DND-41 (cell line): ENCODE measurements around the gene SRMS.

Source experiments
- EZH2 ChIP-seq: IDR thresholded peaks from 3 replicates; pipeline ENCODE4 v1.6.1; 2012; ENCODE audit warnings: borderline replicate concordance, low read depth, mild to moderate bottlenecking, moderate library complexity, low read length, inconsistent platforms; ENCODE audit not compliant: severe bottlenecking
- TF ChIP-seq, protein P1 (sequence below): IDR thresholded peaks from 2 replicates; pipeline ENCODE4 v1.5.1; 2012; ENCODE audit warnings: borderline replicate concordance, low read length, moderate library complexity, mild to moderate bottlenecking; ENCODE audit not compliant: poor library complexity, severe bottlenecking; ENCODE audit errors: extremely low read depth

DNA sequence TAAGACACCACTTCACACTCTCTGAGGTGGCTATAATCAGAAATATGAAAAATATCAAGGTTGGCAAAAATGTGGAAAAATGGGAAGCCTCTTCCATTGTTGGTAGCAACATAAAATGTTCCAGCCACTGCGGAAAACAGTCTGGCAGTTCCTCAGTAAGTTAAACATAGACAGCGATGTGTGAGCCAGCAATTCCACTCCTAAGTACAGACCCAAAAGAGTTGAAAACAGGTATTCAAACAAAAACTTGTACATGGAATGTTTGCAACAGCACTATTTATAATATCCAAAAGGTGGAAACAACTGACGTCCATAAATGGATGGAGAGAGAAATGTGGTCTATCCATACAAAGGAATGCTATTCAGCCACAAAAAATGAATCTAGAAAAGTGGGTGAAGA lies 34.3 kb downstream of the SRMS start:
- TF ChIP-seq, protein P1, sequence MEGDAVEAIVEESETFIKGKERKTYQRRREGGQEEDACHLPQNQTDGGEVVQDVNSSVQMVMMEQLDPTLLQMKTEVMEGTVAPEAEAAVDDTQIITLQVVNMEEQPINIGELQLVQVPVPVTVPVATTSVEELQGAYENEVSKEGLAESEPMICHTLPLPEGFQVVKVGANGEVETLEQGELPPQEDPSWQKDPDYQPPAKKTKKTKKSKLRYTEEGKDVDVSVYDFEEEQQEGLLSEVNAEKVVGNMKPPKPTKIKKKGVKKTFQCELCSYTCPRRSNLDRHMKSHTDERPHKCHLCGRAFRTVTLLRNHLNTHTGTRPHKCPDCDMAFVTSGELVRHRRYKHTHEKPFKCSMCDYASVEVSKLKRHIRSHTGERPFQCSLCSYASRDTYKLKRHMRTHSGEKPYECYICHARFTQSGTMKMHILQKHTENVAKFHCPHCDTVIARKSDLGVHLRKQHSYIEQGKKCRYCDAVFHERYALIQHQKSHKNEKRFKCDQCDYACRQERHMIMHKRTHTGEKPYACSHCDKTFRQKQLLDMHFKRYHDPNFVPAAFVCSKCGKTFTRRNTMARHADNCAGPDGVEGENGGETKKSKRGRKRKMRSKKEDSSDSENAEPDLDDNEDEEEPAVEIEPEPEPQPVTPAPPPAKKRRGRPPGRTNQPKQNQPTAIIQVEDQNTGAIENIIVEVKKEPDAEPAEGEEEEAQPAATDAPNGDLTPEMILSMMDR: no peak
- TF ChIP-seq EZH2: no peak
